HepG2 (cell line): ENCODE measurements around the gene SKI. TPM values are rescaled to one million over a fixed set of nuclear protein-coding genes. Genes with fewer than 3 reads are reported as not detected.

Experiments
- CAMTA2 ChIP-seq: sonication (generic); formaldehyde crosslinking; IDR thresholded peaks from 2 replicates; pipeline ENCODE4 v1.4.0; 2020; ENCODE audit warnings: mild to moderate bottlenecking, missing genetic modification reagents, borderline replicate concordance
- EHMT2 ChIP-seq: fragments of 200-600 bp; sonication (generic); IDR thresholded peaks from 2 replicates; pipeline ENCODE4 v1.7.0; 2017; ENCODE audit warnings: antibody characterized with exemption, low read depth, low read length, borderline replicate concordance
- NBN ChIP-seq: fragments of 450-650 bp; conservative IDR thresholded peaks from 2 replicates; pipeline ENCODE4 v1.6.1; 2017
- NONO ChIP-seq, 2 experiments: fragments of 450-650 bp in 1 of 2; sonication (generic) in 1 of 2; formaldehyde crosslinking in 1 of 2; IDR thresholded peaks in 1 of 2; conservative IDR thresholded peaks in 1 of 2; 2 replicates each; pipeline versions ENCODE4 v1.6.1 to v1.8.0; 2017 to 2022; ENCODE audit warnings: mild to moderate bottlenecking in 1 of 2, missing genetic modification reagents in 1 of 2, moderate library complexity in 1 of 2
- PTBP1 ChIP-seq: fragments of 200-400 bp; formaldehyde crosslinking; IDR thresholded peaks from 2 replicates; pipeline ENCODE4 v1.6.1; 2018; ENCODE audit warnings: low read length, low read depth; ENCODE audit not compliant: poor library complexity, severe bottlenecking
- SETDB1 ChIP-seq: sonication (generic); formaldehyde crosslinking; IDR thresholded peaks from 2 replicates; pipeline ENCODE4 v1.5.1; 2020; ENCODE audit warnings: missing genetic modification reagents, mild to moderate bottlenecking, borderline replicate concordance
- polyA plus RNA-seq, 8 experiments: library from polyadenylated mRNA; depleted of rRNA in 3 of 8; stranded (reverse) in 7 of 8; unstranded in 1 of 8; fragments of >200 nt; fragmentation: Illumina TruSeq in 4 of 8; extraction: Trizol in 4 of 8; gene quantifications; 2 replicates each; pipeline versions ENCODE4 v1.2.1 to v1.2.3, GENCODE V29; 2011 to 2016; ENCODE audit warnings: low read depth in 4 of 8, missing spikeins in 1 of 8, mixed read lengths in 1 of 8; ENCODE audit not compliant: insufficient read depth in 1 of 8
- total RNA-seq, 5 experiments: library from RNA; depleted of rRNA; stranded (reverse); fragments of >200 nt; fragmentation: Illumina TruSeq; extraction: Trizol; gene quantifications; 2 replicates each; pipeline ENCODE4 v1.2.3, GENCODE V29; 2016; ENCODE audit warnings: low read depth in 1 of 5
- TF ChIP-seq, protein P1 (sequence below): sonication (generic); formaldehyde crosslinking; IDR thresholded peaks from 2 replicates; pipeline ENCODE4 v1.5.1; 2020; ENCODE audit warnings: mild to moderate bottlenecking, moderate library complexity, missing genetic modification reagents
- TF ChIP-seq, protein P2 (sequence below): sonication (generic); formaldehyde crosslinking; IDR thresholded peaks from 2 replicates; pipeline ENCODE4 v1.5.1; 2020; ENCODE audit warnings: mild to moderate bottlenecking, missing genetic modification reagents, moderate library complexity
- TF ChIP-seq, protein P3 (sequence below): sonication (generic); formaldehyde crosslinking; IDR thresholded peaks from 2 replicates; pipeline ENCODE4 v1.5.0; 2020; ENCODE audit warnings: mild to moderate bottlenecking, missing genetic modification reagents, moderate library complexity
- TF ChIP-seq, protein P4 (sequence below): sonication (generic); formaldehyde crosslinking; IDR thresholded peaks from 2 replicates; pipeline ENCODE4 v1.4.0; 2020; ENCODE audit warnings: mild to moderate bottlenecking, missing genetic modification reagents
- TF ChIP-seq, protein P5 (sequence below): sonication (generic); formaldehyde crosslinking; IDR thresholded peaks from 2 replicates; pipeline ENCODE4 v1.4.0; 2020; ENCODE audit warnings: missing genetic modification reagents; ENCODE audit errors: not compliant biosample characterization

SKI gene
- total and polyA plus RNA-seq, 2 of the 13 experiments (the other 11 are each of a cell fraction or from before 2014, with no cell fraction given) = 4.7 to 6.9 TPM

DNA sequence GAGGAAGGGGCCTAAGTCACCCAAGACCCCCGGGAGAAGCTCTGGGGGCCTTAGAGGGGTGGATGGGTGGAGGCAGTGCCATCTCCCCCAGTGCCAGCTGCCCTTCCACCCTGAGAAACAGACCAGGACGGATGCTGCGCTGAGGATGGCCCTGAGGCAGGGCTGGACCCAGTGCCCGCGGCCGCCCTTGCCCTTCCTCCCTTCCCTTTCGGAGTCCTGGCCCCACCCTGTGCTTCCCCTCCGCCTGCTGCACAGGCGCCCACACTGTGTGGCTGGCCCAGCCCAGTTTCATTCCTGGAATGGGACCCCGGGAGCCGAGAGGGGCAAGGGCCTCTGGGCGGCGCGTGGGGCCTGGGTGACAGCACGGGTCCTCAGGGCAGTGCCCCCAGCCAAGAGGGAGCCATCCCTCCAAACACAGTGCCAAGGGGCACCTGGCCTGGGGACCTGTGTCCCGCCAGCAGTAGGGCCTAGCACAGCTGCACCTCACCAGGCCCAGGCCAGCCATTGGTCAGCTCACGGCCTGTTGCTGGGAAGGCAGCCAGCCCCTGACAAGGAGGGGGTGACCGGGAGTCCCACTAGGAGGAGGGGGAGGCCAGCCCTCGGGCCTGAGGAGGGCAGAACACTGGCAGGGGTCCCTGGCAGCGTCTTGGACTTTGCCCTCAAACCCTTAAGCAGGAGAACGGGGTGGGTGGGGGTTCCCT lies 13.4 kb upstream of the SKI start (continued):
- TF ChIP-seq, protein P1, sequence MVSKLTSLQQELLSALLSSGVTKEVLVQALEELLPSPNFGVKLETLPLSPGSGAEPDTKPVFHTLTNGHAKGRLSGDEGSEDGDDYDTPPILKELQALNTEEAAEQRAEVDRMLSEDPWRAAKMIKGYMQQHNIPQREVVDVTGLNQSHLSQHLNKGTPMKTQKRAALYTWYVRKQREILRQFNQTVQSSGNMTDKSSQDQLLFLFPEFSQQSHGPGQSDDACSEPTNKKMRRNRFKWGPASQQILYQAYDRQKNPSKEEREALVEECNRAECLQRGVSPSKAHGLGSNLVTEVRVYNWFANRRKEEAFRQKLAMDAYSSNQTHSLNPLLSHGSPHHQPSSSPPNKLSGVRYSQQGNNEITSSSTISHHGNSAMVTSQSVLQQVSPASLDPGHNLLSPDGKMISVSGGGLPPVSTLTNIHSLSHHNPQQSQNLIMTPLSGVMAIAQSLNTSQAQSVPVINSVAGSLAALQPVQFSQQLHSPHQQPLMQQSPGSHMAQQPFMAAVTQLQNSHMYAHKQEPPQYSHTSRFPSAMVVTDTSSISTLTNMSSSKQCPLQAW (CRISPR knock-in tag) = peak; percentile 40; the same call in 1 of the 2 replicates
- TF ChIP-seq EHMT2 (no peak), CAMTA2 (0 out of 2 replicates have a peak, but pooled peaks have one; percentile 45), NONO (IDR thresholded peaks at IDR 0.05) (no peak), NONO (CRISPR knock-in tag; conservative IDR thresholded peaks at IDR 0.05) (0 out of 2 replicates have a peak, but pooled peaks have one; percentile 31), PTBP1 (no peak), SETDB1 (CRISPR knock-in tag) (no peak), NBN (no peak)
- TF ChIP-seq, protein P2, sequence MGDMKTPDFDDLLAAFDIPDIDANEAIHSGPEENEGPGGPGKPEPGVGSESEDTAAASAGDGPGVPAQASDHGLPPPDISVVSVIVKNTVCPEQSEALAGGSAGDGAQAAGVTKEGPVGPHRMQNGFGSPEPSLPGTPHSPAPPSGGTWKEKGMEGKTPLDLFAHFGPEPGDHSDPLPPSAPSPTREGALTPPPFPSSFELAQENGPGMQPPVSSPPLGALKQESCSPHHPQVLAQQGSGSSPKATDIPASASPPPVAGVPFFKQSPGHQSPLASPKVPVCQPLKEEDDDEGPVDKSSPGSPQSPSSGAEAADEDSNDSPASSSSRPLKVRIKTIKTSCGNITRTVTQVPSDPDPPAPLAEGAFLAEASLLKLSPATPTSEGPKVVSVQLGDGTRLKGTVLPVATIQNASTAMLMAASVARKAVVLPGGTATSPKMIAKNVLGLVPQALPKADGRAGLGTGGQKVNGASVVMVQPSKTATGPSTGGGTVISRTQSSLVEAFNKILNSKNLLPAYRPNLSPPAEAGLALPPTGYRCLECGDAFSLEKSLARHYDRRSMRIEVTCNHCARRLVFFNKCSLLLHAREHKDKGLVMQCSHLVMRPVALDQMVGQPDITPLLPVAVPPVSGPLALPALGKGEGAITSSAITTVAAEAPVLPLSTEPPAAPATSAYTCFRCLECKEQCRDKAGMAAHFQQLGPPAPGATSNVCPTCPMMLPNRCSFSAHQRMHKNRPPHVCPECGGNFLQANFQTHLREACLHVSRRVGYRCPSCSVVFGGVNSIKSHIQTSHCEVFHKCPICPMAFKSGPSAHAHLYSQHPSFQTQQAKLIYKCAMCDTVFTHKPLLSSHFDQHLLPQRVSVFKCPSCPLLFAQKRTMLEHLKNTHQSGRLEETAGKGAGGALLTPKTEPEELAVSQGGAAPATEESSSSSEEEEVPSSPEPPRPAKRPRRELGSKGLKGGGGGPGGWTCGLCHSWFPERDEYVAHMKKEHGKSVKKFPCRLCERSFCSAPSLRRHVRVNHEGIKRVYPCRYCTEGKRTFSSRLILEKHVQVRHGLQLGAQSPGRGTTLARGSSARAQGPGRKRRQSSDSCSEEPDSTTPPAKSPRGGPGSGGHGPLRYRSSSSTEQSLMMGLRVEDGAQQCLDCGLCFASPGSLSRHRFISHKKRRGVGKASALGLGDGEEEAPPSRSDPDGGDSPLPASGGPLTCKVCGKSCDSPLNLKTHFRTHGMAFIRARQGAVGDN (CRISPR knock-in tag) = peak; percentile 64
- TF ChIP-seq, protein P3, sequence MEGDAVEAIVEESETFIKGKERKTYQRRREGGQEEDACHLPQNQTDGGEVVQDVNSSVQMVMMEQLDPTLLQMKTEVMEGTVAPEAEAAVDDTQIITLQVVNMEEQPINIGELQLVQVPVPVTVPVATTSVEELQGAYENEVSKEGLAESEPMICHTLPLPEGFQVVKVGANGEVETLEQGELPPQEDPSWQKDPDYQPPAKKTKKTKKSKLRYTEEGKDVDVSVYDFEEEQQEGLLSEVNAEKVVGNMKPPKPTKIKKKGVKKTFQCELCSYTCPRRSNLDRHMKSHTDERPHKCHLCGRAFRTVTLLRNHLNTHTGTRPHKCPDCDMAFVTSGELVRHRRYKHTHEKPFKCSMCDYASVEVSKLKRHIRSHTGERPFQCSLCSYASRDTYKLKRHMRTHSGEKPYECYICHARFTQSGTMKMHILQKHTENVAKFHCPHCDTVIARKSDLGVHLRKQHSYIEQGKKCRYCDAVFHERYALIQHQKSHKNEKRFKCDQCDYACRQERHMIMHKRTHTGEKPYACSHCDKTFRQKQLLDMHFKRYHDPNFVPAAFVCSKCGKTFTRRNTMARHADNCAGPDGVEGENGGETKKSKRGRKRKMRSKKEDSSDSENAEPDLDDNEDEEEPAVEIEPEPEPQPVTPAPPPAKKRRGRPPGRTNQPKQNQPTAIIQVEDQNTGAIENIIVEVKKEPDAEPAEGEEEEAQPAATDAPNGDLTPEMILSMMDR = peak; percentile 30
- TF ChIP-seq, protein P4, sequence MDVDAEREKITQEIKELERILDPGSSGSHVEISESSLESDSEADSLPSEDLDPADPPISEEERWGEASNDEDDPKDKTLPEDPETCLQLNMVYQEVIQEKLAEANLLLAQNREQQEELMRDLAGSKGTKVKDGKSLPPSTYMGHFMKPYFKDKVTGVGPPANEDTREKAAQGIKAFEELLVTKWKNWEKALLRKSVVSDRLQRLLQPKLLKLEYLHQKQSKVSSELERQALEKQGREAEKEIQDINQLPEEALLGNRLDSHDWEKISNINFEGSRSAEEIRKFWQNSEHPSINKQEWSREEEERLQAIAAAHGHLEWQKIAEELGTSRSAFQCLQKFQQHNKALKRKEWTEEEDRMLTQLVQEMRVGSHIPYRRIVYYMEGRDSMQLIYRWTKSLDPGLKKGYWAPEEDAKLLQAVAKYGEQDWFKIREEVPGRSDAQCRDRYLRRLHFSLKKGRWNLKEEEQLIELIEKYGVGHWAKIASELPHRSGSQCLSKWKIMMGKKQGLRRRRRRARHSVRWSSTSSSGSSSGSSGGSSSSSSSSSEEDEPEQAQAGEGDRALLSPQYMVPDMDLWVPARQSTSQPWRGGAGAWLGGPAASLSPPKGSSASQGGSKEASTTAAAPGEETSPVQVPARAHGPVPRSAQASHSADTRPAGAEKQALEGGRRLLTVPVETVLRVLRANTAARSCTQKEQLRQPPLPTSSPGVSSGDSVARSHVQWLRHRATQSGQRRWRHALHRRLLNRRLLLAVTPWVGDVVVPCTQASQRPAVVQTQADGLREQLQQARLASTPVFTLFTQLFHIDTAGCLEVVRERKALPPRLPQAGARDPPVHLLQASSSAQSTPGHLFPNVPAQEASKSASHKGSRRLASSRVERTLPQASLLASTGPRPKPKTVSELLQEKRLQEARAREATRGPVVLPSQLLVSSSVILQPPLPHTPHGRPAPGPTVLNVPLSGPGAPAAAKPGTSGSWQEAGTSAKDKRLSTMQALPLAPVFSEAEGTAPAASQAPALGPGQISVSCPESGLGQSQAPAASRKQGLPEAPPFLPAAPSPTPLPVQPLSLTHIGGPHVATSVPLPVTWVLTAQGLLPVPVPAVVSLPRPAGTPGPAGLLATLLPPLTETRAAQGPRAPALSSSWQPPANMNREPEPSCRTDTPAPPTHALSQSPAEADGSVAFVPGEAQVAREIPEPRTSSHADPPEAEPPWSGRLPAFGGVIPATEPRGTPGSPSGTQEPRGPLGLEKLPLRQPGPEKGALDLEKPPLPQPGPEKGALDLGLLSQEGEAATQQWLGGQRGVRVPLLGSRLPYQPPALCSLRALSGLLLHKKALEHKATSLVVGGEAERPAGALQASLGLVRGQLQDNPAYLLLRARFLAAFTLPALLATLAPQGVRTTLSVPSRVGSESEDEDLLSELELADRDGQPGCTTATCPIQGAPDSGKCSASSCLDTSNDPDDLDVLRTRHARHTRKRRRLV (CRISPR knock-in tag) = no peak
- TF ChIP-seq, protein P5, sequence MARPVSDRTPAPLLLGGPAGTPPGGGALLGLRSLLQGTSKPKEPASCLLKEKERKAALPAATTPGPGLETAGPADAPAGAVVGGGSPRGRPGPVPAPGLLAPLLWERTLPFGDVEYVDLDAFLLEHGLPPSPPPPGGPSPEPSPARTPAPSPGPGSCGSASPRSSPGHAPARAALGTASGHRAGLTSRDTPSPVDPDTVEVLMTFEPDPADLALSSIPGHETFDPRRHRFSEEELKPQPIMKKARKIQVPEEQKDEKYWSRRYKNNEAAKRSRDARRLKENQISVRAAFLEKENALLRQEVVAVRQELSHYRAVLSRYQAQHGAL = no peak
